GM19328 (cell line): ENCODE results near the gene MED27.

Source experiments
- ATAC-seq: cut with Tn5 transposase; IDR thresholded peaks from one replicate; pipeline ENCODE4 v1.9.1; 2021; ENCODE audit warnings: mild to moderate bottlenecking, moderate library complexity; ENCODE audit not compliant: unreplicated experiment

Gene MED27

GRCh38 chr9:131889437-131890251 lies 190.0 kb downstream of the MED27 start:
- no peak for ATAC-seq

- no peak for ATAC-seq
Observed at GRCh38 chr9:131888923-131889322, 190.7 kb downstream of the MED27 start.

GRCh38 chr9:131887680-131888079 lies 192.0 kb downstream of the MED27 start:
- no peak for ATAC-seq

GRCh38 chr9:131886826-131887225 lies 192.8 kb downstream of the MED27 start:
- ATAC-seq = no peak

- no peak for ATAC-seq
Observed at GRCh38 chr9:131885144-131885609, 194.5 kb downstream of the MED27 start.

- no peak for ATAC-seq
Observed at GRCh38 chr9:131884222-131884621, 195.4 kb downstream of the MED27 start.

GRCh38 chr9:131880833-131881583 lies 198.7 kb downstream of the MED27 start:
- ATAC-seq = no peak

GRCh38 chr9:131879911-131880290 lies 199.8 kb downstream of the MED27 start:
- no peak for ATAC-seq

- no peak for ATAC-seq
Observed at GRCh38 chr9:131879181-131879910, 200.3 kb downstream of the MED27 start.

GRCh38 chr9:131876486-131876885 lies 203.2 kb downstream of the MED27 start:
- ATAC-seq = no peak

GRCh38 chr9:131875828-131876485 lies 203.7 kb downstream of the MED27 start:
- ATAC-seq = no peak

- ATAC-seq = no peak
Observed at GRCh38 chr9:131874916-131875670, 204.6 kb downstream of the MED27 start.

- no peak for ATAC-seq
Observed at GRCh38 chr9:131874447-131874846, 205.2 kb downstream of the MED27 start.

- no peak for ATAC-seq
Observed at GRCh38 chr9:131873891-131874440, 205.7 kb downstream of the MED27 start.

GRCh38 chr9:131873335-131873734 lies 206.3 kb downstream of the MED27 start:
- no peak for ATAC-seq

GRCh38 chr9:131872702-131873101 lies 207.0 kb downstream of the MED27 start:
- no peak for ATAC-seq

GRCh38 chr9:131872006-131872405 lies 207.7 kb downstream of the MED27 start:
- ATAC-seq = no peak

GRCh38 chr9:131870156-131870555 lies 209.5 kb downstream of the MED27 start:
- ATAC-seq = no peak

- ATAC-seq = no peak
Observed at GRCh38 chr9:131869348-131869747, 210.3 kb downstream of the MED27 start.

- no peak for ATAC-seq
Observed at GRCh38 chr9:131868766-131869165, 210.9 kb downstream of the MED27 start.
